ENCODE results near the gene HOXA4.

GRCh38 chr7:27139334-27140125 lies 9.0 kb upstream of the HOXA4 start:
- TF ChIP-seq CTCF (conservative IDR thresholded peaks at IDR 0.05; ENCODE audit: low read depth, low read length) (no peak), EZH2 (IDR thresholded peaks at IDR 0.05; ENCODE audit: low read length, unreplicated experiment) (no peak)
